HG03097 (cell line): ENCODE data around the gene BNC1.

Experiments used
- ATAC-seq: cut with Tn5 transposase; IDR thresholded peaks from one replicate; pipeline ENCODE4 v1.9.1; 2021; ENCODE audit not compliant: unreplicated experiment, low FRiP score

BNC1 gene, protein sequence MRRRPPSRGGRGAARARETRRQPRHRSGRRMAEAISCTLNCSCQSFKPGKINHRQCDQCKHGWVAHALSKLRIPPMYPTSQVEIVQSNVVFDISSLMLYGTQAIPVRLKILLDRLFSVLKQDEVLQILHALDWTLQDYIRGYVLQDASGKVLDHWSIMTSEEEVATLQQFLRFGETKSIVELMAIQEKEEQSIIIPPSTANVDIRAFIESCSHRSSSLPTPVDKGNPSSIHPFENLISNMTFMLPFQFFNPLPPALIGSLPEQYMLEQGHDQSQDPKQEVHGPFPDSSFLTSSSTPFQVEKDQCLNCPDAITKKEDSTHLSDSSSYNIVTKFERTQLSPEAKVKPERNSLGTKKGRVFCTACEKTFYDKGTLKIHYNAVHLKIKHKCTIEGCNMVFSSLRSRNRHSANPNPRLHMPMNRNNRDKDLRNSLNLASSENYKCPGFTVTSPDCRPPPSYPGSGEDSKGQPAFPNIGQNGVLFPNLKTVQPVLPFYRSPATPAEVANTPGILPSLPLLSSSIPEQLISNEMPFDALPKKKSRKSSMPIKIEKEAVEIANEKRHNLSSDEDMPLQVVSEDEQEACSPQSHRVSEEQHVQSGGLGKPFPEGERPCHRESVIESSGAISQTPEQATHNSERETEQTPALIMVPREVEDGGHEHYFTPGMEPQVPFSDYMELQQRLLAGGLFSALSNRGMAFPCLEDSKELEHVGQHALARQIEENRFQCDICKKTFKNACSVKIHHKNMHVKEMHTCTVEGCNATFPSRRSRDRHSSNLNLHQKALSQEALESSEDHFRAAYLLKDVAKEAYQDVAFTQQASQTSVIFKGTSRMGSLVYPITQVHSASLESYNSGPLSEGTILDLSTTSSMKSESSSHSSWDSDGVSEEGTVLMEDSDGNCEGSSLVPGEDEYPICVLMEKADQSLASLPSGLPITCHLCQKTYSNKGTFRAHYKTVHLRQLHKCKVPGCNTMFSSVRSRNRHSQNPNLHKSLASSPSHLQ

GRCh38 chr15:83284559-83285283, at the start of gene BNC1:
BNC1 (minus strand) TSS chr15:83284664; CDS start chr15:83284628, 36 bp downstream.
- ATAC-seq = no peak

DNA sequence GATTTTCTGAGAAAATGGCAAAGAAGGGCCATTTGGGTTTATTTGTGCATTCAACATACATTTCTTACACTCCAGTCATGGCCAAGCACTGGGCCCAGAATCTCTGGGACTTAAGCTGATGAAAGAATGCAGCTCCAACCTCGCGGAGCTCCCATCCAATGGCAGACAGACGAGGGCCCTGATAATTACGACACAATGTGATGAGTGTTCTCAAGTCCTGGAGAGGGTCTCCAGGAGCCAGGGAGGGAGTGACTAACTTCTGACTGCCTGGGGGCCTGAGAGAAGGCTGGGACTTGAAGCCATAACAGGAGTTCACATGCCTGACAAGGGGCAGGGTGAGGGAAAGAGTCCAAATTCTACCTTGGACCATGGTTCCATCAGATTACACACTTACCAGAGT, 42.6 kb upstream of the BNC1 start:
- ATAC-seq = no peak

- no peak for ATAC-seq
Measured at GRCh38 chr15:83324799-83325198, 40.3 kb upstream of the BNC1 start.

DNA sequence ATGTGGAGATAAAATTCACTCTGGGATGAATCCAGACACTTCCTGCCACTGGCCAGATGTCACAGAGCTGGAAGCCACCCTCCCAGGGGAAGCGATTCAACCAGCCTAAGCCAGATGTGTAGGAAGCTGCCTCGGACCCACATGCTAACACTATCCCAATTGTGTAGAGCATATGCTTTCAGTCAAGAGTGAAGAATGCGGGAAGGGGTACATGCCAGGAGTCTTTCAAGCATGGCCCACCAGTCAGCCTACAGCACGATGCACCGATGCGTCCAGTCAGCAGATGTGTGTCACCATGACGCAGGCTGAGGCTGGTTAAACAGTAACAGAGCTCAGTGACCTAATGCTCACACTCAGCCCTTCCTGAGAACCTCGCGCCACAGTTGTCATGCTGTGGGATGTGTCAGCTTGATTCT, 38.8 kb upstream of the BNC1 start:
- no peak for ATAC-seq

- no peak for ATAC-seq
Measured at GRCh38 chr15:83322691-83323090, 38.2 kb upstream of the BNC1 start.

DNA sequence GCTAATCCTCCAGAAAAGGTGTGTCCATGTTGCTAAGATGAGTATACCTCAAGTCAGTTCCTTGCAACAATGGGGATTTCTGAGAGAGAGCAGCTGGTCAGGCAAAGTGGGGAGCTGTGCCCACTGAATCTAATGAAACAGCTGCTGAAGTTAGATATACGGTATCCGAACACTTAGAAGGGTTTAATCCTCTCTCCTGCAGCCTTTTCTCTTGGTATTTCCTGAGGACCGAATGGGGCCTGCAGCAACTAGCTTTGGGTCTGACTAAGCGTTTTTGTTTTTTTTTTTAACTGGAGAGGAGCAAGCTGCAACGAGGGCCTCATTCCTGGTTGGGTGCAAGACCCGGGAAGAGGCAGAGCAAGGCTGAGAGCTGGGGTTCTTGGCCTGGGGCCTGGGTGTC, 37.6 kb upstream of the BNC1 start:
- no peak for ATAC-seq

DNA sequence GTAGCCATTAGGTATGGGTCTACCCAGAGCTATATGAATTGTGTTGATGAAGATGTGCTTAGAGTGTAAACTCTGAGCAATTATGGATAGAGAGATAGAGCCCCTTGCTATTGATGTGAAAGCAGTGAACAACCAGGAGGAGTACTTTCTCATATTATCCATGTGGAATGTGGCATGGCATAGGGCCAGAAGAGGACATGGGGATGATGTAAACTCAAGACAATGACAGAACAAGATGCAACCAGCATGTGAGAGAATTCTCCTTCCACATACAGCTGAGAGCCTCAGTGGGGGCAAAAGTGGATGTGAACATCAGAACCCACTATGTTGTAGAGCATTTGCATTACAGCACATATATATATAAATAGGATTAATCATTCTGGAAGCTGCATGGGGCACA, 36.4 kb upstream of the BNC1 start:
- no peak for ATAC-seq

- ATAC-seq = no peak
Measured at GRCh38 chr15:83320404-83320803, 35.9 kb upstream of the BNC1 start.

DNA sequence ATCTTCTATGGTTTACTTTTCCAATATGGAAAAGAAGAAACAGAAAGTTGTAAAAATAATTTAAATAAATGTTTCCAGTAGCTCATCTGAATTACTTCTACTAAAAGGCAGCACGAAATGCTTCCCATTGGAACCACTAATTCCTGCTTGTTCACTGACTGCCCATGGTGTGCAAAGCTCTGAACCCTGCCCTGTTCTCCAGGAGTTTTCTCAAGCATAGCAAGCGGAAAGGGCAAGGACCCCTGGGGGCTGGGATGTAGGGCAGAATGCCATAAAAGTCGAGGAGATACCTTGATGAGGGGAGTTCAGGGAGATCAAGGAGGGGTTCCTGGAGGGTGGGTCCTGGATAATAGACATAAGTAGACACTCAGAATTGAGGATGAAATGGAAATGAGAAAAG, 35.3 kb upstream of the BNC1 start:
- ATAC-seq = no peak

DNA sequence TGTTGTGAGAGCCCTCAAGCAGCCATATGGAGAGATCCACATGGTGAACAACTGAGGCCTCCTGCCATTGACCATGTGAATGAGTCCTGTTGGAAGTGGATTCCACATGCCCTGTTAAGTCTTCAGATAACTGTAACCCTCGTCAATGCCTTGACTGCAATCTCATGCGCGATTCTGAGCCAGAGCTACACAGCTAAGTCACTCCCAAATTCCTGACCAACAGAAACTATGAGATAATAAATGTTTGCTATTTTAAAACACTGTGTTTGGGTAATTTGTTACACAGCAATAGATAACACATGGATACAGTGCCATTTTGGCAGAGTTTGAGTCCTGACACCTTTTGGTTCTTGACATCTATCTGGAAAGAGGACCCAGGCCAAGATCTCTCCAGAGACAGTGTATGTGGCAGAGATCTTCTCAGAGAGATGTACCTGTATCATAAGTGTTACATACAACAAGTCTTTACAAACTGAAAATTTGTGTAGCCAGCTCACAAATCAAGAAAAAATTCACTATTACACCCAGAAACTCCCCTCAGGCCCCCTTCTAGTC, 34.5 kb upstream of the BNC1 start:
- ATAC-seq = no peak

GRCh38 chr15:83318036-83318435, 33.6 kb upstream of the BNC1 start:
- ATAC-seq = no peak

- ATAC-seq = no peak
Measured at GRCh38 chr15:83312071-83312470, 27.6 kb upstream of the BNC1 start.

DNA sequence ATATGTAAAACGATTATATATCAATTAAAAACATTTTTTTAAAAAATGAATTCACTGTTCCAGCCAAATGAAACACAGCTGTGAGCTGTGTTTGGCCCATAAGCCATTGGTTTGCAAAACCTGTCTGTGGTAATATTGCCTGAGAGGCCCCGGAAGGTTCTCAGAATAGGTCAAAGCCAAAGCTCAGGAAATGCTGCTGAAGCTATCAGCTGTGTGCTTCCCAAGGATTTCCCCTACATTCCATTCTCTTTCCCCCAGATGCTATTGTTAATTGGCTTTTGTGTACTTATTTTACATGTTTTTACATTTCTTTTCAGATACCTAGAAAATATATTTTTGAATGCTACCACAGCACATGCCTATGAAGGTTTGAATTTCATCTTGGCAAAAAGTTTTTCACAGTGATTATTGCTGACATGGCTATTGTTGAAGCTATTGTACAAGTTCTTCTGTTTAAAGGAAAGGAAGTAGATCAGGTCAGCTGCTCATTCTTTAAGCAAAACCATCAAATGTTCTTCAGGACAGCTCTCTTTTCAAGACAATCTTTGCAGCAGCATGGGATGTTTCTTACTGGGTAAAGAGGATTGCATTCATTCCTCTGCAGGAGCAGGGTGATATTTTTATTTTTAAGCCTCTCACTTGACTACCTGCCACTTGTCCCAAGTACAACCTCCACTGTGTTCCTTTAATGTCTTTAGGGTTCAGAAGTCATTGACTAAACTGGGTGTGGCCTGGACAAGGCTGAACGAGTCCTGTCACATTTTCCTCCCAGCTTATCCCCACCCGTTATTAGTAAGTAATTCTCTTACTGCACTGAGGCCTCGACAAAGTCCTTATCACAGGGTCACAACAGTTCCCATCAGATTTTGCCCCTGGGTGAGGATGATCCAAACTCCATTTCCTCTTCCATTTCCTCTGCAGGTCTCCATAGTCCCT, 26.3 kb upstream of the BNC1 start:
- ATAC-seq = no peak

DNA sequence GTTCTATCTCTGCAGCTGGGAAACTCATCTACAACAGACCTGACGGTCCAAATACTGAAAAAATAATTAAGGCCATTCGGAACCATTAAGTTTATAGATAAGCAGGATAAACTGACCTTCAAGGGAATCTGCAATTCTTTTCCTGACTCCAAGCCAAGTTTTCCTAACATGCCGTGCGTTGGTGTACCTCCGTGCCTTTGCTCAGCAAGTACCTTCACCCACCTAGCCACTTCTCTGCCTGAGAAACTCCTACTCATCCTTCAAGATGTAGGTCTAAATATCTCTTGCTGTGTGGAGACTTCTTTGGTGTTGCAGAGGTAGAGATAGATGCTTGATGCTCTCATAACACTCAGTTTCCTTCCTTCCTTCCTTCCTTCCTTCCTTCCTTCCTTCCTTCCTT, 24.2 kb upstream of the BNC1 start:
- no peak for ATAC-seq

DNA sequence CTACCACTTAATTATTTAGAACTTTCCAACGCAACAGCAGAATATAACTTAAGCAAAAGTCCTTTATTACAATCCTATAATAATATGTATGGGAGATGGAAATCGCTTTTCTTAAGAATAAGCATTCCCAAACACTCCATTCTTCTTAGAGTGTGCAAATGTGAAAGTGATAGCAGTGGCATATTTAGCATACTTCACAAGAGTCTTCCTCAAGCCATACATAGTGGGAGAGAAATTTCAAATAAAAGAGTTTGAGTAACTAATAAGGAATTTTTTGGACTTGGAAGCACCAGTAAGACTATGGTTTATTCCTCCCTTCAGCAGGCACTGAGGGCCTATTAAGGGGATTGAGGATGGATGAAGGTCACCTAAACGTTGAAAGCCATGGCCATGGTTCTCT, 22.1 kb upstream of the BNC1 start:
- no peak for ATAC-seq

DNA sequence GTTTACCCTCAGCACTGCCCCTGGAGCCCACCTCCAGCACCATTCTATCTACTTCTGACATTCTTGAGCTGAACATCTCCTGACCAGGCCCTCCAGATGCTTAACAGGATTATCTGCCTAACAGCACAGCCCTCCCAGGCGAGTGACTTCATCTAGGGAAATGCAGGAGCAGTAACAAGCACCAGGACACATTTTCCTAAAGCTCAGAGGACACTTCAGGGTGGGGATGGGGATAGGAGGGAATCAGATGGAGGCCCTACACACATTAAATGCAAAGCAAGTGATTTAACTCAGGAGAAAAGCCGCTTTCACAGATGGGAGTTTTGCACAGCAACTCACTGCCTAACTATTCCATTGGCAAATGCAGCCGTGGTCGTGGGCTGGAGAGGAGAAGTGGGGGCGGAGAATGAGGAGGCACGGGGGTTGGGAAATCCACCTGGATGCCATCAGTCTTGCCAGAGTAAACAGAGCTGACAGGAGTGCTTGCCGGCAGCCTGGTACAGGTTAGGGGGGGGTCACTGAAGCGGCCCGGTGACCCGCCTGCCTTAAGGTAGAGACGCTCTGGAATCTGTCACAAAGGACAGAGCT, 21.3 kb upstream of the BNC1 start:
- no peak for ATAC-seq

- no peak for ATAC-seq
Measured at GRCh38 chr15:83304861-83305703, 20.6 kb upstream of the BNC1 start.

GRCh38 chr15:83303535-83303934, 19.1 kb upstream of the BNC1 start:
- ATAC-seq = no peak
